Measurements from ENCODE around the gene SLC6A6.

GRCh38 chr3:14522129-14522691 is 119.8 kb downstream of the SLC6A6 start:
- TF ChIP-seq POLR2A (IDR thresholded peaks at IDR 0.05; ENCODE audit: low read depth, low read length) (no peak), TAF1 (IDR thresholded peaks at IDR 0.05; ENCODE audit: low read depth, low read length) (no peak), POLR2AphosphoS5 (IDR thresholded peaks at IDR 0.05; ENCODE audit: low read depth, low read length) (no peak), SPI1 (IDR thresholded peaks at IDR 0.05; ENCODE audit: low read depth, low read length) (no peak)
